Large intestine (tissue), 3 donors: ENCODE measurements around the gene DST. TPM values are rescaled to one million over a fixed set of nuclear protein-coding genes. Genes with fewer than 3 reads are reported as not detected.

Experiments used
- DNase-seq, 2 donors: peaks; one replicate each; pipeline versions ENCODE4 v3.0.0 to v3.0.0-alpha.2; 2013
- H3K27ac ChIP-seq: one replicate; pipeline ENCODE4 v1.5.1; 2013; ENCODE audit warnings: low read length
- H3K27me3 ChIP-seq: 2 replicates; pipeline ENCODE4 v1.6.1; 2013; ENCODE audit warnings: low read length; ENCODE audit not compliant: control insufficient read depth, insufficient read depth
- H3K36me3 ChIP-seq: 2 replicates; pipeline ENCODE4 v1.6.1; 2013; ENCODE audit warnings: low read length; ENCODE audit not compliant: control insufficient read depth, insufficient read depth
- H3K4me1 ChIP-seq: one replicate; pipeline ENCODE4 v1.6.1; 2013; ENCODE audit warnings: low read length; ENCODE audit not compliant: control insufficient read depth, insufficient read depth
- H3K4me3 ChIP-seq: one replicate; pipeline ENCODE4 v1.5.1; 2013; ENCODE audit warnings: low read length
- H3K9me3 ChIP-seq: one replicate; pipeline ENCODE4 v1.6.1; 2013; ENCODE audit warnings: mild to moderate bottlenecking, low read depth, low read length, moderate library complexity; ENCODE audit not compliant: control insufficient read depth
- whole genome bisulfite sequencing: methylation state at CpG from one replicate; pipeline ENCODE4 v1.1.5; 2013; ENCODE audit warnings: low lambda C conversion rate; ENCODE audit not compliant: insufficient coverage; 5-methylcytosine and 5-hydroxymethylcytosine counted together
- polyA plus RNA-seq: library from polyadenylated mRNA; unstranded; fragments of 120-200 nt; gene quantifications from one replicate; pipeline ENCODE4 v1.2.1, GENCODE V29; 2013

DST gene
- polyA plus RNA-seq, 1 donor: 234 TPM

DNA sequence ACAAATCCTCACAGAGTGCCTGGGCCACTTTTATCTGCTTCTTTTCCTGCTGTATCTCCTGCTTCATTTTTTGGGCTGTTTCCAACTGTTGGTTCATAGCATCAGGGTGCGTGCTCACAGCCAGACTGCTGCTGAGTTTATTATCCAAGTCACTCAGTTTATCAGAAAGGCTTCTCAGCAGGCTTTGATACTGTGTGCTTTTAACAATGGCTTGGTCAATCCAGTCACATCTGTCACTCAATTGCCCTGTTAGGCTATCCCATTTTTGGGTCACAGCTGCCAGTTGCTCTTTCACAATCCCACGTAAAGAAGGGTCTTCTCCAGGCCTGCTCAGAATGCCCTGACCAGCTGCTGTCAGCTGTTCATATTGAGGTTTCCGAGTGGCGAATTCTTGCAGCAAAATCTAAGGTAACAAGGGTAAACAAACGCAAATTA, 87.2 kb downstream of the DST start:
- Histone ChIP-seq H3K27me3 (no peaks in the 10 kb centered on the region), H3K4me3 (no peak overlapping the region), H3K9me3 (no peaks in the 10 kb centered on the region), H3K36me3 (peaks cover 35% of the 10 kb centered on the region), H3K27ac (no peak overlapping the region), H3K4me1 (peaks cover 15% of the 10 kb centered on the region)
- DNase-seq: no peak
- WGBS: no CpG with 5 or more reads among the region's 5 CpGs

DNA sequence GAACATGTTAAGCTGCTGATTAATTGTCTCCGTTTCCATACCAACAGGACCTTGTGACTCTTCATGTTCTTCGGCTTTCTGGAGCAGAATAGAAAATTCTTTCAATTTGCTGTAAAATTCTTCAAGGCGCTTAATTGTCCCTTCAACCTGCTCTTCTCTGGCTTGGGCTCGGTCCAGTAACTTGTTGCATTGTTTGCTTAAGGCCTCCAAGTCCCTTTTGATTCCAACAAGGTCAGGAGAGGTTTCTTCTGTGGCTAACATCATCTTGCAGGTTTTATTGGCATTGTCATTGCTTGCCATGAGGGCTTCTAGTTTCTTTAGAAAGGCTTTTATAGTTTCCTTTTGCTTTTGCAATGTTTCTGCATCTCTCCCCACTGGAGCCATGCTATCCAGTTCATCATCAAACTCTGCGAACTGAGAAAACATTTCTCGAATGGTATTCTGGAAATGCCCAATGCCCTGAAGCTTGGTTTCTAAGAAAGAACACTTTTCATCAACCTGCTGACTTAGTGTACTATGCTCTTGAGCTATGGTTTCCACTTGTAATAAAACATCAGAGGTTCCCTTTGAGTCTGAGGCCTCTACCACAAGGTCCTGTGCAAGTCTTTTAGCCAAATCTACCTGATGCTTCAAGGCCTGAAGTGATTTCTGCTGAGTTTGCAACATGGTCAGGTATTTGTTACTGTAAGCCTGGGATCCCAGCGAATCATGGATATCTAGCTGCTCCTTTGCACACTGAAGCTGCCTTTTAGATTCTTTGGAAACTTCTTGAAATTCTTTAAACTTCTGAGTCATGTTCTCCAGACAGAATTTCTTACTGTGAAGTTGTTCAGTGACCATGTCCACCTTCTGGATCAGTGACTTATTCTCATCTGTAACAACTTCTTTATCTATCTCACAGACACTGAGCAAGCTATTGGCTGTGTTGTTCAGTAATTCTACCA, 90.2 kb downstream of the DST start:
- 73% methylated on average over 4 of the region's 7 CpGs for WGBS
- H3K27ac ChIP-seq: peak overlapping the region; percentile 5

DNA sequence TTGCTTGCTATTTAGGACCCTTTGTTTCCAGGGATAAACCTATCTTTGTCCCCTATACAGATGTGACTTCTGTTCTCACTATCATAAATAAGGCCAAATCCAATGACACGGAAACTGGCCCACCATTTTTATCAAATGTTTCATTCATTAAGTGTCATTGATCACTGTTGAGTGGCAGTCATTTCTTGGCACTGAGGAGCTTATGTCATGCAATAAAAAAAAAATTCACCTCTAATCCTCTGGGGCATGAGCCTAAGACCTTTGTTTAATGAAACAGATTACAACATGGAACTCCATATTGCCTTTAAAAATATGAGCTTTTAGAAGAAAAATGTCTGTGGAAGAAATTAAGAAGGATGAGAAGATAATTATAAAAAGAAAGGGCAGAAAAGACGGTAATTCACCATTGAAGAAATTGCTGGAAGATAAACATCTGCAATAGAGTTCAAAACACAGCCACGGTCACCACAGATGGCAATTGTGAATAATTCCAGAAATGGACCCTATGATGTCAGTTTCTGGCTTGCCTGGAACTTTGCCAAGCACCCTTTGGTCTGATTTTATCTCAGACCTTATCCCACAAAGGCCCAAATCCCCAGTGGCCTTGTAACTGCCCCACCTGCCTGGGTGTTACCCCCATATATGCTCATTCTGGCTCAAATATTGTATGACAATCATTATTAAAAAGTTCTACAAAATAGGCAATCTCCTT, 91.1 kb downstream of the DST start:
- Histone ChIP-seq H3K9me3 (no peaks in the 10 kb centered on the region), H3K27ac (peak overlapping the region; percentile 5), H3K36me3 (peaks cover 23% of the 10 kb centered on the region), H3K4me3 (no peak overlapping the region), H3K4me1 (peaks cover 15% of the 10 kb centered on the region), H3K27me3 (no peaks in the 10 kb centered on the region)
- WGBS: 71% methylated on average over 1 of the region's 3 CpGs
- DNase-seq: peak in 1 of 2 donors; percentile 44

More for the DNA sequence above, 90.2 kb downstream of the DST start:
- no peaks in the 10 kb centered on the region for H3K9me3 ChIP-seq
- no peaks in the 10 kb centered on the region for H3K27me3 ChIP-seq
- H3K36me3 ChIP-seq: peaks cover 27% of the 10 kb centered on the region
- DNase-seq: peak in 1 of 2 donors; percentile 43
- no peak overlapping the region for H3K4me3 ChIP-seq
- peaks cover 15% of the 10 kb centered on the region for H3K4me1 ChIP-seq

DNA sequence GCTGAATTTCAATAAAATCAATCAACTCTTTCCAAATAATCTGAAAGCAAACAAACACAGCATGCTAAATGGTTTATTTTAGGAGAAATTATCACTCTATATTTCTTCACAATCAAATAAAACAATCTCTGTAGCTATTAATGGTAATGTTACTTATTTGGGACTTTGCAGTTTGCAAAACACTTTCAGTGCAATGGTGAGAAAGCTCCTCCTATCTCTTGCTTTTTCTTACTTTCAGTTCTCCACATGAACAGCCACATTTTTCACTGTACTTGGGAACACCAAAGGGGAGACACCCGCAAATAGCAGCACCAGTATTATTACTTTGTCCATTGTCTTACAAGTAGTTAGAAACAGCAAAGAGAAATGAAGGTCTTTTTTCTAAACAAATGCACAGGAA, 92.4 kb downstream of the DST start:
- Histone ChIP-seq H3K9me3 (no peaks in the 10 kb centered on the region), H3K4me3 (no peak overlapping the region), H3K36me3 (peaks cover 19% of the 10 kb centered on the region), H3K27ac (no peak overlapping the region), H3K4me1 (peaks cover 15% of the 10 kb centered on the region), H3K27me3 (no peaks in the 10 kb centered on the region)
- WGBS: 83% methylated on average over 1 of the region's 1 CpG
- no peak for DNase-seq

DNA sequence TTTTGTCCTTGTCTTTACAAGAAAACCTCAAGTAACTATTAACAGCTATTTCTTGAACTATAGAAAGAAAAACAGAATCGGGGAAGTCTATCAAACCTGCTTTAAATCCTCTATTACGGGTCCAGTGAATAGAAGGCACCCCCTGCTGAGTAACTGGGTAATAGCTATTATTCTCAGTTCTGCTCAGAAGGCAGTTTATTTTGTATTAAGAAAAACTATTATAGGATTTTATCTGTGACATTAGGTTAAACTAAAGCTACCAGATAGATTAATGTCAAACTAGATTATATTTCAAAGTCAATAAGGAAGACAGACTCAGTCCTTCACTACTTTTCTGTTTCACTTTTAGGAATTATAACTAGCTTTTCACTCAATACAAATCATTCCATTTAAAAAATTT, 93.7 kb downstream of the DST start:
- WGBS: 43% methylated on average over 2 of the region's 2 CpGs
- H3K4me1 ChIP-seq: peaks cover 15% of the 10 kb centered on the region
- H3K9me3 ChIP-seq: no peaks in the 10 kb centered on the region
- no peak overlapping the region for H3K27ac ChIP-seq
- no peaks in the 10 kb centered on the region for H3K27me3 ChIP-seq
- H3K4me3 ChIP-seq: no peak overlapping the region
- peaks cover 12% of the 10 kb centered on the region for H3K36me3 ChIP-seq
- DNase-seq: no peak

DNA sequence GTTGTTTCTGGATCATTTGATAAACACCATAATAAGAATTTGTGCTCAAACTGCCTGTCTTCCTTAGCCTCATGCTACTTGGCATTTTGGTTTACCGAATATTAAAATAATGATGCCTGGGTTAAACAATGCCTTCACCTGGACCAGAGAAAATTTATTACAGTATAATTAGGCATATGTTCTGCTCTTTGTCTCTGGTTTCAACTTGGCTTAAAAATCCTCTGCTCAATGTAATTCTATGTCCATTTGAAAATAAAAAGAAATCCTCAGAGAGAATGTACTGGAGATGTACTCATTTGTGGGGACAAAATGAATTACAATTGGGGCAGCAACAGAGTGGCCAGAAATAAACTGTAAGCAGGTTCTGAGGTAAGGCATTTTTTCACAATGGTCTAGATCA, 95.0 kb downstream of the DST start:
- Histone ChIP-seq H3K9me3 (no peaks in the 10 kb centered on the region), H3K27me3 (no peaks in the 10 kb centered on the region), H3K4me3 (no peak overlapping the region), H3K4me1 (peaks cover 15% of the 10 kb centered on the region), H3K36me3 (peaks cover 8% of the 10 kb centered on the region), H3K27ac (no peak overlapping the region)
- no peak for DNase-seq
- WGBS: 100% methylated on average over 1 of the region's 1 CpG

DNA sequence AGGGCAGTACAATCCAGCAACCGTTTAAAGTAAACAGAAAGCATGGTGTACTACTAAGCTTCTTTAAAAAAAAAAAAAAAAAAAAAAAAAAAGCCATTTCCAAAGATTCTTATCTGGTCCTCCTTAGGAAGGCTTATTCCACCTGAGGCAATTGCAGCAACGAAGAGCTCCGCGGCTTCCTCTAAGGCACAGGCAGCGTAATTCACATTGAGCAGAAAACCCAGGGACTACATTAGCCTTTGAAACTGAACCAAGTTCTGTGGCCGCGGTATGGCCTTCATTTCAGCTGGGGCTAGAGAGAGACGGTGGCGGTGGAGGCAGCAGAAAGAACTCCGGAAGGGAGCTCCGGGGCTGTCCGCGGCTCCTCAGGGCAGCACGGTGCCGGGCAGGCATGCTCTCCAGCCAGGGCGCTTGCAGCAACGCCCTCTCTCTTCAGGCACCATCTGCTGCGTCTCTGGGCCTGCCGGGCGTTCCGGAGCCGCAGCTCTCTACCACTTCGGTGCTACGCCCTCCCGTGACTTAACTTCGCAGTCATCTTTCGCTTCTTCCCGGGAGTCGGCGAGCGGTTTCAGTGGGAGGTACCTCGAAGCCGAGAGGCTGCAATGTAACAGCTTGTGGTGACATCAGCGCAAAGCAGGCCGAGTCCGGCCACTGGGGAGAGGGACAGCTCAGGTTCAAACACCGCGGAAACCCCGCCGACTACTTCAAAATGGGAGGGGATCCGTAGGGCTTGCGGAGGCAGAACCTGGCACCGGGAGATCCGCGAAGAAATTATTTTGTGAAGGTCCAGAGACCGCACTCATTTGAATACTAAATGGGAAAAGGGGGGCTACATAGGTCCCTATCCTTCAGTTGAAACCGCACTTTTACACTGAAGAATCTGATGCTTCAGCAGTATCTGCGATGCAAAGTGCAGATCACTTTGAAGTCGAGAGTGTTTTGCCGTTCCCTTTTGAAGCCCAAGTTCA, 100.0 kb downstream of the DST start:
- 0% methylated on average over 4 of the region's 50 CpGs for WGBS
- peaks cover 2% of the 10 kb centered on the region for H3K4me1 ChIP-seq
- H3K9me3 ChIP-seq: no peaks in the 10 kb centered on the region

DNA sequence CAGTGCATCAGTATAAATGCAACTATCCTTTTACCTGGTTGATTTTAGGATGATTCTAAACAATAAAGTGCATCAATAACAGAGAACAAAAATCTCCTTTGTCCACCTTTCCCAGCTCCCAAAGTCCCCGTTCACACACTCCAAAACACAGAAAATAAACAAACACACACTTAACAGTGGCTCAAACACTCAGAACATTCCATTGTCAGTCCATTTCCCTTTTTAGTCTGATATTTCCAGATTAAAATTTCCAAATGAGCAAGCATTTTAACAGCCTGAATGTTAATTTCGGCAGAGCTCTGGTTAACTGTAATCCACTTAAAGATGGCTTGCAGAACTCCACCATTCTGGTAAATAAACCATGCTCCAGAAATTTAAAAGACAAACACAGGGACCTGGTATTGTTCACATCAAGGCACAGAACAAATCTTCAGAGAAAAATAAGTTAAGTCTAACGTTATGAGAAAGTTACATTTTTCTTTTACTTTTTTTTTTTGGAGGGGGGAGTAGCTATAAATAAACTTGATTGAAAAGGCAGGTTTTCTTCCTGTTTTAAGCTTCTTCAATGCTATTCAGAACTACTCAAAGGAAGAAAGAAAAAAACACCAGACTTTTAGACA, 100.8 kb downstream of the DST start:
- Histone ChIP-seq H3K9me3 (no peaks in the 10 kb centered on the region), H3K4me3 (peak overlapping the region; percentile 55), H3K27me3 (no peaks in the 10 kb centered on the region), H3K4me1 (peaks cover 2% of the 10 kb centered on the region), H3K36me3 (no peaks in the 10 kb centered on the region), H3K27ac (peak overlapping the region; percentile 93)
- DNase-seq: no peak
- WGBS: 14% methylated on average over 2 of the region's 3 CpGs

More for the DNA sequence above, 100.0 kb downstream of the DST start:
- no peaks in the 10 kb centered on the region for H3K27me3 ChIP-seq
- H3K27ac ChIP-seq: peak overlapping the region; percentile 93
- peak overlapping the region; percentile 55 for H3K4me3 ChIP-seq
- no peaks in the 10 kb centered on the region for H3K36me3 ChIP-seq
- DNase-seq: peak; percentile 93 to 97

DNA sequence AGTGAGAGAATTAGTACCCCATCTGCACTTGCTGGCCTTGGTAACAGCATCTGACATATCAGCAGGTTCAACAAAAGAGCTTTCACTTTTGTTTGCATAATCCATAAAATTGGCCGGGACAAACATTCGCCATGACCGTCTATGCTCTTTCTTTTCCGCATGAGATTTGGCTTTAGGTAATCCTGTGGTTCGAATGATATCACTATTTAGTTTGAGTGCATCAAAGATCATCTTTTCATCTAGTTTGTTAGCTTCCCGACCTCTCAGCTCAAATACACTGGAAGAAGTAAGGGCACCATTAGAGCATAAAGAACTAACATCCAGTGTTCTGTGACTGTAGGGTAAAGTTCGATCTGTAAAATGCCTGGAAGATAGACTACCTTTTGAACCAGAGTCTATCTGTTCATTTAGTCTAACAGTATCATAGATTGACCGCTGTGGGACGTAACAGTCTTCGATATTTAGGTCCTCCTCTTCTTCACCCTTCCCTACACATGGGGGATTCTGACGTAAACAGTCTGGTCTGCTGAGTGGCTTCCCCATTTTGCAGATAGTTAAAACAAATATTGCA, 101.6 kb downstream of the DST start:
- peak; percentile 40 to 83 for DNase-seq
- no CpG with 5 or more reads among the region's 11 CpGs for WGBS
- Histone ChIP-seq H3K9me3 (no peaks in the 10 kb centered on the region), H3K4me3 (peak overlapping the region; percentile 55), H3K4me1 (no peaks in the 10 kb centered on the region), H3K27me3 (no peaks in the 10 kb centered on the region), H3K27ac (peak overlapping the region; percentile 93), H3K36me3 (peaks cover 7% of the 10 kb centered on the region)
